Measurements from ENCODE around the gene LRRC36. TPM values are rescaled to one million over a fixed set of nuclear protein-coding genes. Genes with fewer than 3 reads are reported as not detected.
A peak's percentile ranks its signal among the peaks of the same experiment; 100 is the strongest.
"Not testable (repeated sequence)": the region's sequence is repeated elsewhere in the genome, so short reads cannot be mapped to it uniquely, and the experiment has no call there.

LRRC36 gene
- total RNA-seq, 6 experiments from 2014 or later, result not detected

- DNase-seq, result peak; percentile 3
- TF ChIP-seq CTCF (IDR thresholded peaks at IDR 0.05), result peak; percentile 78
- no peak overlapping the region for H3K27ac Mint-ChIP-seq
- peaks cover 11% of the 10 kb centered on the region; the same call in 1 of the 2 replicates for H3K27me3 Mint-ChIP-seq (ENCODE audit: insufficient read depth)
- H3K4me1 Mint-ChIP-seq (ENCODE audit: low read depth), result no peaks in the 10 kb centered on the region
- no peaks in the 10 kb centered on the region for H3K9me3 Mint-ChIP-seq
- no peaks in the 10 kb centered on the region for H3K36me3 Mint-ChIP-seq (ENCODE audit: low read depth)
- H3K4me3 Mint-ChIP-seq, result no peak overlapping the region
Observed at GRCh38 chr16:67349172-67349571, 22.6 kb downstream of the LRRC36 start.

GRCh38 chr16:67350324-67350723 lies 23.7 kb downstream of the LRRC36 start:
- no peak for TF ChIP-seq CTCF (IDR thresholded peaks at IDR 0.05)
- H3K36me3 Mint-ChIP-seq (ENCODE audit: low read depth), result no peaks in the 10 kb centered on the region
- no peaks in the 10 kb centered on the region for H3K4me1 Mint-ChIP-seq (ENCODE audit: low read depth)
- H3K27ac Mint-ChIP-seq, result no peak overlapping the region
- no peaks in the 10 kb centered on the region for H3K9me3 Mint-ChIP-seq
- DNase-seq, result no peak
- no peak overlapping the region for H3K4me3 Mint-ChIP-seq
- H3K27me3 Mint-ChIP-seq (ENCODE audit: insufficient read depth), result peaks cover 12% of the 10 kb centered on the region; the same call in 1 of the 2 replicates

- not testable (repeated sequence) for H3K27ac Mint-ChIP-seq; H3K4me3 Mint-ChIP-seq; H3K36me3 Mint-ChIP-seq (ENCODE audit: low read depth); DNase-seq; H3K9me3 Mint-ChIP-seq; H3K4me1 Mint-ChIP-seq (ENCODE audit: low read depth)
- peaks cover 12% of the 10 kb centered on the region for H3K27me3 Mint-ChIP-seq (ENCODE audit: insufficient read depth)
Observed at GRCh38 chr16:67352463-67352862, 25.8 kb downstream of the LRRC36 start.

GRCh38 chr16:67356396-67356795 lies 29.8 kb downstream of the LRRC36 start:
- Mint-ChIP-seq H3K27me3 (ENCODE audit: insufficient read depth) (peaks cover 23% of the 10 kb centered on the region), H3K27ac (no peak overlapping the region), H3K4me1 (ENCODE audit: low read depth) (no peaks in the 10 kb centered on the region), H3K9me3 (no peaks in the 10 kb centered on the region), H3K4me3 (no peak overlapping the region), H3K36me3 (ENCODE audit: low read depth) (no peaks in the 10 kb centered on the region)
- TF ChIP-seq CTCF (IDR thresholded peaks at IDR 0.05), result no peak
- no peak for DNase-seq

- no peaks in the 10 kb centered on the region for H3K36me3 Mint-ChIP-seq (ENCODE audit: low read depth)
- no peak for TF ChIP-seq CTCF (IDR thresholded peaks at IDR 0.05)
- H3K4me3 Mint-ChIP-seq, result no peak overlapping the region
- no peak overlapping the region for H3K27ac Mint-ChIP-seq
- H3K4me1 Mint-ChIP-seq (ENCODE audit: low read depth), result no peaks in the 10 kb centered on the region
- DNase-seq, result no peak
- H3K9me3 Mint-ChIP-seq, result no peaks in the 10 kb centered on the region
- H3K27me3 Mint-ChIP-seq (ENCODE audit: insufficient read depth), result peaks cover 24% of the 10 kb centered on the region
Observed at GRCh38 chr16:67357561-67357960, 30.9 kb downstream of the LRRC36 start.

- not testable (repeated sequence) for DNase-seq
- H3K27me3 Mint-ChIP-seq (ENCODE audit: insufficient read depth), result peaks cover 18% of the 10 kb centered on the region
Observed at GRCh38 chr16:67359540-67360269, 33.1 kb downstream of the LRRC36 start.

More at GRCh38 chr16:67359540-67360269, 33.1 kb downstream of the LRRC36 start:
- H3K27ac Mint-ChIP-seq; H3K4me1 Mint-ChIP-seq (ENCODE audit: low read depth); H3K36me3 Mint-ChIP-seq (ENCODE audit: low read depth); H3K4me3 Mint-ChIP-seq; H3K9me3 Mint-ChIP-seq: not testable (repeated sequence)
